ENCODE measurements around the gene CHFR.
"Not testable (repeated sequence)": the region's sequence is repeated elsewhere in the genome, so short reads cannot be mapped to it uniquely, and the experiment has no call there.

CHFR gene

DNA sequence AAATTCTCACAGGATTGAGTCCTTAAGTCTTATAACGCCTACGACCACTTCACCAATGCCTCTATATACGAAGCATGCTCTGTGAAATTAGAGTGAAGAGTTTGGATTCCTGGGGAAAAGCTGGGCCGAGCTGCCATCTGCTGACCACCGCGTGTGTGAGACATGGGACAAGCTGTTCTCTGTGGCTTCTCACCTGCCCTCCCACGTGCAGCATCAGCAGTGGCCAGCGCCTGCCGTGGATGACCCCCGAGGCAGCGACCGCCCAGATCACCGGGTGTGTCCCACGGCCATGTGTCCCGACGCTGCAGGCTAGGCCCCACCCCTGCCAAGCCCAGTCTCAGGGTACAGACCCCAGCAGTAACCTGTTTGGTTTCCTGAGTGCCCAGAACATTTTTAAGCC lies 37.1 kb downstream of the CHFR start:
- H3K4me2 ChIP-seq (ENCODE audit: low read length) = no peak overlapping the region
- no peak overlapping the region for H3K9ac ChIP-seq (ENCODE audit: low read length)
- H3K27ac ChIP-seq (ENCODE audit: low read depth, low read length, poor library complexity, severe bottlenecking) = no peak overlapping the region
- no peak for TF ChIP-seq EZH2 (IDR thresholded peaks at IDR 0.05; ENCODE audit: borderline replicate concordance, low read length)
- TF ChIP-seq, protein P1, sequence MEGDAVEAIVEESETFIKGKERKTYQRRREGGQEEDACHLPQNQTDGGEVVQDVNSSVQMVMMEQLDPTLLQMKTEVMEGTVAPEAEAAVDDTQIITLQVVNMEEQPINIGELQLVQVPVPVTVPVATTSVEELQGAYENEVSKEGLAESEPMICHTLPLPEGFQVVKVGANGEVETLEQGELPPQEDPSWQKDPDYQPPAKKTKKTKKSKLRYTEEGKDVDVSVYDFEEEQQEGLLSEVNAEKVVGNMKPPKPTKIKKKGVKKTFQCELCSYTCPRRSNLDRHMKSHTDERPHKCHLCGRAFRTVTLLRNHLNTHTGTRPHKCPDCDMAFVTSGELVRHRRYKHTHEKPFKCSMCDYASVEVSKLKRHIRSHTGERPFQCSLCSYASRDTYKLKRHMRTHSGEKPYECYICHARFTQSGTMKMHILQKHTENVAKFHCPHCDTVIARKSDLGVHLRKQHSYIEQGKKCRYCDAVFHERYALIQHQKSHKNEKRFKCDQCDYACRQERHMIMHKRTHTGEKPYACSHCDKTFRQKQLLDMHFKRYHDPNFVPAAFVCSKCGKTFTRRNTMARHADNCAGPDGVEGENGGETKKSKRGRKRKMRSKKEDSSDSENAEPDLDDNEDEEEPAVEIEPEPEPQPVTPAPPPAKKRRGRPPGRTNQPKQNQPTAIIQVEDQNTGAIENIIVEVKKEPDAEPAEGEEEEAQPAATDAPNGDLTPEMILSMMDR (IDR thresholded peaks at IDR 0.05; ENCODE audit: low read length) = no peak
- H3F3A ChIP-seq (ENCODE audit: insufficient read depth, low read length) = no peaks in the 10 kb centered on the region
- no peak overlapping the region for H2AFZ ChIP-seq (ENCODE audit: low read length)
- no peaks in the 10 kb centered on the region for H3K9me2 ChIP-seq (ENCODE audit: low read depth, low read length)
- no peaks in the 10 kb centered on the region for H3K4me1 ChIP-seq (ENCODE audit: insufficient read depth, low read length, severe bottlenecking)
- H3K27me3 ChIP-seq (ENCODE audit: insufficient read depth, low read length) = no peaks in the 10 kb centered on the region
- H3K9me3 ChIP-seq (ENCODE audit: low read length) = no peaks in the 10 kb centered on the region
- H3K79me2 ChIP-seq (ENCODE audit: insufficient read depth, low read length) = no peaks in the 10 kb centered on the region
- no peaks in the 10 kb centered on the region for H4K20me1 ChIP-seq (ENCODE audit: insufficient read depth, low read length)
- no peak overlapping the region for H3K4me3 ChIP-seq (ENCODE audit: low read depth, low read length, poor library complexity, severe bottlenecking)
- peaks cover 79% of the 10 kb centered on the region for H3K36me3 ChIP-seq (ENCODE audit: insufficient read depth, low read length)

DNA sequence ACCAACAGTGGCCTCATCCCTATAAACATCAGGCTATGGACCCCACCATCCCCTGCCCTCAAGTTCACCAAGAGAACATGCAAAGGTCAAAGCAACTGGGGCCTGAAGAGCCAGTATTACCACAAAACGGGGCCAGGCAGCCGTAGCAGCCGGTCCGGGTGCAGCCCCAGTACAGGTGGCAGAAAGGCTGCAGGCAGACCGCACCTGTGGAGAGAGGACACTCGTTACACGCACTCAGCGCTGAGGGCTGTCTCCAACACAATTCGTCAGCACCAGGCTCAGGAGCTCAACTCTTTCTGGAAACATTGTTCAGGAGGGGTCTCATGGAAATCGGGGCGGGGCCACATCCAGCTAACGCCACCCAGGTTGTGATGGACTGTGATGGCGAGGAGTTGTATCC lies 38.9 kb downstream of the CHFR start:
- Histone ChIP-seq H3K36me3 (ENCODE audit: insufficient read depth, low read length) (peaks cover 76% of the 10 kb centered on the region), H2AFZ (ENCODE audit: low read length) (no peak overlapping the region), H3K4me3 (ENCODE audit: low read depth, low read length, poor library complexity, severe bottlenecking) (no peak overlapping the region), H4K20me1 (ENCODE audit: insufficient read depth, low read length) (no peaks in the 10 kb centered on the region), H3K27me3 (ENCODE audit: insufficient read depth, low read length) (no peaks in the 10 kb centered on the region), H3K4me2 (ENCODE audit: low read length) (no peak overlapping the region), H3K27ac (ENCODE audit: low read depth, low read length, poor library complexity, severe bottlenecking) (no peak overlapping the region), H3F3A (ENCODE audit: insufficient read depth, low read length) (no peaks in the 10 kb centered on the region), H3K79me2 (ENCODE audit: insufficient read depth, low read length) (no peaks in the 10 kb centered on the region), H3K9me2 (ENCODE audit: low read depth, low read length) (no peaks in the 10 kb centered on the region), H3K4me1 (ENCODE audit: insufficient read depth, low read length, severe bottlenecking) (no peaks in the 10 kb centered on the region), H3K9ac (ENCODE audit: low read length) (no peak overlapping the region), H3K9me3 (ENCODE audit: low read length) (no peaks in the 10 kb centered on the region)
- no peak for TF ChIP-seq EZH2 (IDR thresholded peaks at IDR 0.05; ENCODE audit: borderline replicate concordance, low read length)
- TF ChIP-seq, protein P1 (IDR thresholded peaks at IDR 0.05; ENCODE audit: low read length) = no peak

DNA sequence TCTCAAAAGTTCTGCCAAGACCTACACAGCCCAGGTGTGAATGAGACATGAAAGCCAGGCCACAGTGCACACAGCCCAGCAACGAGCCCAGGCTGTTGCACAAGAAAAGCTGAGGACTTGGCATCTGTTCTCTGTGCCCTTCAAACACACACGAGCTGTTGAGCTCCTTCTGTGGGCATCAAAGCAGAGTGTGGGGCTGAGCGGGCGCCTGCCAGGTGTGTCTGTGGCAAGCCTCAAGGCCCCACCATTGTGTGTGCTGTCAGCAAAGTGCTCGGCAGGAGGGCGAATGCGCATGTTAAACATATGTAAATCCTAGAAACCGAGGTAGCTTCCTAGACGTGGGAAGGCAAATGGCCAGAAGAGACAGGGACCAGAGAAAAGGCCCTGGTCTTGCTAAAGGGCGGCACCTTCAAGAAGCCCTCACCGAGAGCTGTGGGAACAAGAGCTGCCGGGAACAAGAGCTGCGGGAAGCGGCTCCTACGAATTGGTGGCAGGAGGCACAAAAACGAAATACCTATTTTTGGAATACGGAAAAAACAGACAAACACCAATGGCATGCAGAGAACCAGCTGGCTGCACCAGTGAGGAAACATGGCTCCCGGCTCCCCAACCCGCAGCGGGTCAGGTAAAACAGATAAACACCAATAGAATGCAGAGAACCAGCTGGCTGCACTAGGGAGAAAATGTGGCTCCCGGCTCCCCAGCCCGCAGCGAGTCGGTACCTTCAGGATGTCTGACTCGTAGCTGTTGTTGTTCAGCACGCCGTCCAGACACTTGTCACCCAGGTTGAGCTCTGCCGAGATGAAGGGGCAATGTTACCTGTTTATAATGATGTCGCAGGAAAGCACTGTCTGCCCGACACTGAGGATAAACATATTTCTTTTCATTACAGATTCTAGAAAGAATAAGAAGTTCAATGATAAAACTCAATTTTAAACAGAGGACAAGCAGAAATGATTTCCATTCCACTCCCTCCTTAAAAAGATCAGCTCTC lies 39.7 kb downstream of the CHFR start:
- no peak overlapping the region for H3K4me3 ChIP-seq (ENCODE audit: low read depth, low read length, poor library complexity, severe bottlenecking)
- H3F3A ChIP-seq (ENCODE audit: insufficient read depth, low read length) = no peaks in the 10 kb centered on the region
- no peak overlapping the region for H2AFZ ChIP-seq (ENCODE audit: low read length)
- no peaks in the 10 kb centered on the region for H3K79me2 ChIP-seq (ENCODE audit: insufficient read depth, low read length)
- no peak for TF ChIP-seq EZH2 (IDR thresholded peaks at IDR 0.05; ENCODE audit: borderline replicate concordance, low read length)
- TF ChIP-seq, protein P1 (IDR thresholded peaks at IDR 0.05; ENCODE audit: low read length) = no peak
- H3K9me2 ChIP-seq (ENCODE audit: low read depth, low read length) = no peaks in the 10 kb centered on the region
- H3K4me2 ChIP-seq (ENCODE audit: low read length) = no peak overlapping the region
- no peak overlapping the region for H3K9ac ChIP-seq (ENCODE audit: low read length)
- no peaks in the 10 kb centered on the region for H3K4me1 ChIP-seq (ENCODE audit: insufficient read depth, low read length, severe bottlenecking)
- peaks cover 71% of the 10 kb centered on the region for H3K36me3 ChIP-seq (ENCODE audit: insufficient read depth, low read length)
- no peaks in the 10 kb centered on the region for H3K9me3 ChIP-seq (ENCODE audit: low read length)
- no peak overlapping the region for H3K27ac ChIP-seq (ENCODE audit: low read depth, low read length, poor library complexity, severe bottlenecking)
- H4K20me1 ChIP-seq (ENCODE audit: insufficient read depth, low read length) = no peaks in the 10 kb centered on the region
- H3K27me3 ChIP-seq (ENCODE audit: insufficient read depth, low read length) = no peaks in the 10 kb centered on the region

DNA sequence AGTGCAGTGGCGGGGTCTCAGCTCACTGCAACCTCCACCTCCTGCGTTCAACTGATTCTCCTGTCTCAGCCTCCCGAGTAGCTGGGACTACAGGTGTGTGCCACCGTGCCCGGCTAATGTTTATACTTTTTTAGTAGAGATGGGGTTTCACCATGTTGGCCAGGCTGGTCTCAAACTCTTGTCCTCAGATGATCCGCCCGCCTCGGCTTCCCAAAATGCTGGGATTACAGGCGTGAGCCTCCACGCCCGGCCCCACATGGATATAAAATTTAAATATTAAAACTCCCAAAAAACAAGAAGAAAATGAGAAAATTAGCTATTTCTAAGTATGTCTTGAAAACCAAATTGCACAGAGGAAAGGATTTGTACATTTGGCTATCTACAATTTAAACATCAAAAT lies 42.7 kb downstream of the CHFR start:
- not testable (repeated sequence) for H3K9ac ChIP-seq (ENCODE audit: low read length); H2AFZ ChIP-seq (ENCODE audit: low read length); H3K9me3 ChIP-seq (ENCODE audit: low read length); H3K4me3 ChIP-seq (ENCODE audit: low read depth, low read length, poor library complexity, severe bottlenecking); H3K9me2 ChIP-seq (ENCODE audit: low read depth, low read length); H3K27ac ChIP-seq (ENCODE audit: low read depth, low read length, poor library complexity, severe bottlenecking); H3K27me3 ChIP-seq (ENCODE audit: insufficient read depth, low read length); H4K20me1 ChIP-seq (ENCODE audit: insufficient read depth, low read length); H3F3A ChIP-seq (ENCODE audit: insufficient read depth, low read length); H3K79me2 ChIP-seq (ENCODE audit: insufficient read depth, low read length); H3K4me1 ChIP-seq (ENCODE audit: insufficient read depth, low read length, severe bottlenecking); H3K4me2 ChIP-seq (ENCODE audit: low read length)
- H3K36me3 ChIP-seq (ENCODE audit: insufficient read depth, low read length) = peaks cover 75% of the 10 kb centered on the region
